Right lobe of liver (tissue), 4 donors: Measurements from ENCODE around the gene ESPNL.

ENCODE experiments used
- POLR2A ChIP-seq: fragments of 450-650 bp; IDR thresholded peaks from one replicate; pipeline ENCODE4 v1.6.1; 2017; ENCODE audit warnings: antibody characterized with exemption, mild to moderate bottlenecking
- TF ChIP-seq, protein P1 (sequence below), 4 donors: fragments of 200-600 bp in 3 of 4; fragments of 450-650 bp in 1 of 4; IDR thresholded peaks; one replicate each; pipeline versions ENCODE4 v1.5.1 to v1.8.0; 2016 to 2022; ENCODE audit warnings: antibody characterized with exemption in 4 of 4, mild to moderate bottlenecking in 2 of 4
- donor health status: DM: no; HTN: no; CAD: no.
- donor health status: DM: no; HTN: no; CAD: no.
- donor health status: DM: no; HTN: yes; CAD: no.

DNA sequence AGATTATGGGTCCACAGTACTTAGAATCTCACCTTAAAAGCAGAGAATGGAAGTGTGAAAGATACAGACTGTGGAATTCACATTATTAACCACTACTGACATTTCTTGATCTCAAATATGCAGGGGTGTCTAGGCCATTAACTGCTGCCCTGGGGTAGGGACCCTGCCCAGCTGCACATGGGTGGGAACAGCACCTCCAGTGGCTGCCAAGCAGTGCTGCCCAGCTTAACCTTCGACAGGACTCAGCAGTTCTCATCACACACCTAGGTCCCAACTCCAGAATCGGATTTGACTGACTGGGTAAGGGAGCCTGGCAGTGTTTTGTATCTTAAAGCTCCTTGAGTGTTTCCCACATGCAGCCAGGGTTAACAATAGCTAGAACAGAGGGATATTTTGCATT lies 73.6 kb downstream of the ESPNL start:
- TF ChIP-seq, protein P1, sequence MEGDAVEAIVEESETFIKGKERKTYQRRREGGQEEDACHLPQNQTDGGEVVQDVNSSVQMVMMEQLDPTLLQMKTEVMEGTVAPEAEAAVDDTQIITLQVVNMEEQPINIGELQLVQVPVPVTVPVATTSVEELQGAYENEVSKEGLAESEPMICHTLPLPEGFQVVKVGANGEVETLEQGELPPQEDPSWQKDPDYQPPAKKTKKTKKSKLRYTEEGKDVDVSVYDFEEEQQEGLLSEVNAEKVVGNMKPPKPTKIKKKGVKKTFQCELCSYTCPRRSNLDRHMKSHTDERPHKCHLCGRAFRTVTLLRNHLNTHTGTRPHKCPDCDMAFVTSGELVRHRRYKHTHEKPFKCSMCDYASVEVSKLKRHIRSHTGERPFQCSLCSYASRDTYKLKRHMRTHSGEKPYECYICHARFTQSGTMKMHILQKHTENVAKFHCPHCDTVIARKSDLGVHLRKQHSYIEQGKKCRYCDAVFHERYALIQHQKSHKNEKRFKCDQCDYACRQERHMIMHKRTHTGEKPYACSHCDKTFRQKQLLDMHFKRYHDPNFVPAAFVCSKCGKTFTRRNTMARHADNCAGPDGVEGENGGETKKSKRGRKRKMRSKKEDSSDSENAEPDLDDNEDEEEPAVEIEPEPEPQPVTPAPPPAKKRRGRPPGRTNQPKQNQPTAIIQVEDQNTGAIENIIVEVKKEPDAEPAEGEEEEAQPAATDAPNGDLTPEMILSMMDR (IDR thresholded peaks at IDR 0.05), result no peak
- TF ChIP-seq POLR2A, result no peak
